NCI-H748 (cell line): ENCODE results near the gene FBXL7.

Experiments
- DNase-seq: peaks from one replicate; lab custom pipeline; 2025; ENCODE audit not compliant: unreplicated experiment; lab: John Stamatoyannopoulos, UW

The FBXL7 gene

GRCh38 chr5:15752663-15753285, 252.8 kb downstream of the FBXL7 start:
- no peak for DNase-seq

GRCh38 chr5:15753752-15754151, 253.8 kb downstream of the FBXL7 start:
- DNase-seq = no peak

GRCh38 chr5:15757103-15757502, 257.1 kb downstream of the FBXL7 start:
- DNase-seq = no peak

- peak; percentile 31 for DNase-seq
Observed at GRCh38 chr5:15757619-15758018, 257.6 kb downstream of the FBXL7 start.

GRCh38 chr5:15762668-15763067, 262.7 kb downstream of the FBXL7 start:
- DNase-seq = no peak

- no peak for DNase-seq
Observed at GRCh38 chr5:15763754-15764153, 263.8 kb downstream of the FBXL7 start.

GRCh38 chr5:15768936-15769335, 269.0 kb downstream of the FBXL7 start:
- DNase-seq = no peak

- DNase-seq = no peak
Observed at GRCh38 chr5:15772131-15772530, 272.2 kb downstream of the FBXL7 start.

GRCh38 chr5:15774632-15775031, 274.7 kb downstream of the FBXL7 start:
- no peak for DNase-seq

GRCh38 chr5:15776346-15776745, 276.4 kb downstream of the FBXL7 start:
- DNase-seq = no peak

GRCh38 chr5:15783734-15784133, 283.8 kb downstream of the FBXL7 start:
- DNase-seq = peak; percentile 56

GRCh38 chr5:15785531-15785981, 285.6 kb downstream of the FBXL7 start:
- no peak for DNase-seq

- no peak for DNase-seq
Observed at GRCh38 chr5:15786326-15786725, 286.3 kb downstream of the FBXL7 start.

GRCh38 chr5:15786884-15787283, 286.9 kb downstream of the FBXL7 start:
- DNase-seq = no peak

- DNase-seq = no peak
Observed at GRCh38 chr5:15787681-15788080, 287.7 kb downstream of the FBXL7 start.

GRCh38 chr5:15789642-15790041, 289.7 kb downstream of the FBXL7 start:
- no peak for DNase-seq

GRCh38 chr5:15790446-15791018, 290.6 kb downstream of the FBXL7 start:
- no peak for DNase-seq

GRCh38 chr5:15791274-15791673, 291.3 kb downstream of the FBXL7 start:
- DNase-seq = peak; percentile 51

GRCh38 chr5:15791859-15792258, 291.9 kb downstream of the FBXL7 start:
- DNase-seq = no peak

- DNase-seq = no peak
Observed at GRCh38 chr5:15794052-15794985, 294.3 kb downstream of the FBXL7 start.

GRCh38 chr5:15796096-15796495, 296.1 kb downstream of the FBXL7 start:
- DNase-seq = no peak

GRCh38 chr5:15796557-15796956, 296.6 kb downstream of the FBXL7 start:
- DNase-seq = no peak
